ENCODE data around the gene CLCNKA. TPM values are rescaled to one million over a fixed set of nuclear protein-coding genes. Genes with fewer than 3 reads are reported as not detected.

The CLCNKA gene
- total and polyA plus RNA-seq, 4 donors: not detected

GRCh38 chr1:16047791-16048475 lies 26.1 kb downstream of the CLCNKA start:
- Histone ChIP-seq H3K9ac (ENCODE audit: low read depth in 1 of 2, low read length in 2 of 2) (no peak overlapping the region), H3K27me3 (ENCODE audit: control insufficient read depth in 4 of 4, insufficient read depth in 4 of 4, low read length in 3 of 4) (no peaks in the 10 kb centered on the region), H3K36me3 (ENCODE audit: control insufficient read depth in 4 of 4, insufficient read depth in 3 of 4, low read depth in 1 of 4, low read length in 3 of 4) (no peaks in the 10 kb centered on the region), H3K27ac (ENCODE audit: low read depth in 1 of 2, low read length in 2 of 2) (no peak overlapping the region), H3K9me3 (ENCODE audit: control insufficient read depth in 4 of 4, low read length in 3 of 4) (no peaks in the 10 kb centered on the region), H3K4me3 (ENCODE audit: low read depth in 1 of 3, low read length in 3 of 3) (no peak overlapping the region), H3K4me1 (ENCODE audit: control insufficient read depth in 4 of 4, insufficient read depth in 4 of 4, low read length in 3 of 4) (peaks cover 0 to 6% (median 2%) of the 10 kb centered on the region in 4 donors)
- no peak for DNase-seq (ENCODE audit: low spot score)
- TF ChIP-seq GABPA (IDR thresholded peaks at IDR 0.05 in 1 of 2, conservative IDR thresholded peaks at IDR 0.05 in 1 of 2) (no peak), MAX (IDR thresholded peaks at IDR 0.05) (no peak), ZBTB33 (IDR thresholded peaks at IDR 0.05) (no peak), RAD21 (IDR thresholded peaks at IDR 0.05) (no peak), FOXA1 (IDR thresholded peaks at IDR 0.05) (no peak), YY1 (IDR thresholded peaks at IDR 0.05) (no peak), SP1 (IDR thresholded peaks at IDR 0.05) (no peak), JUND (IDR thresholded peaks at IDR 0.05) (no peak), FOXA2 (IDR thresholded peaks at IDR 0.05) (no peak), REST (IDR thresholded peaks at IDR 0.05) (no peak), RXRA (IDR thresholded peaks at IDR 0.05) (no peak), EGR1 (IDR thresholded peaks at IDR 0.05; ENCODE audit: low read depth in 2 of 2) (no peak), ATF3 (IDR thresholded peaks at IDR 0.05) (no peak), CTCF (IDR thresholded peaks at IDR 0.05; ENCODE audit: low read depth, low read length, missing input control) (no peak), HNF4G (IDR thresholded peaks at IDR 0.05) (no peak), TAF1 (conservative IDR thresholded peaks at IDR 0.05) (no peak), HNF4A (conservative IDR thresholded peaks at IDR 0.05) (no peak), NR2F2 (IDR thresholded peaks at IDR 0.05) (no peak)
- 76% methylated on average over 19 of the region's 19 CpGs for WGBS
